ENCODE measurements around the gene PTPRN2. TPM values are rescaled to one million over a fixed set of nuclear protein-coding genes. Genes with fewer than 3 reads are reported as not detected.

PTPRN2 gene
- total RNA-seq, 1 experiment from 2014 or later: 1.1 TPM

DNA sequence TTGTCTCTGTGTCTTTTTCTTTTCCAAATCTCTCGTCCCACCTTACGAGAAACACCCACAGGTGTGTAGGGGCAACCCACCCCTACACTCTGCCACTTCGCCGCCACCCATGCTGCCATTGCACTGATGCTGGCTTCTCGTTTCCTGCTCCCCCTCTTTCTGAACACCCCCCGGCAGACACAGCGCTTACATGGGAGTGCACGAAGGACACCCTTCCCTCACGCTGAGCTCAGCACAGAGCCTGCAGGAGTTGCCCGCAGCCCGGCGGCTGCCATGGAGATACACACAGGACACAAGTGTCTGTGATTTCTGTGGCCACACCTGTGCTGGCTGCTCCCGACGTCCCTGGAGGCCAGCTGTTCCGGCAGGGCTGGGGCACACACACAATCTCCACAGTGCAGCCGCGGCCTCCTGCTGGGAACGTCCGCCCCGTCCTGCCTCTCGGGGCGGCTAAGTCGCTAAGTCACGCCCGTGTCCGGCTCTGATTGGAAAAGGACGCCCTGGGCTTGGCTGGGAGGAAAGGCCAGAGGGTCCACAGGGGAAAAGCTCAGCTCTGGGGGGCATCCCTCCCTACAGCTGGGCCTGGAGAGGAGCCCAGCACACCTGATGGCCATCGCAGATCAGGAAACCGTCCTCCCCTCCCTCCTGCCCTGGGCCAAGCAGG, 349.8 kb downstream of the PTPRN2 start:
- peaks cover 6% of the 10 kb centered on the region for H3K27me3 ChIP-seq (ENCODE audit: control insufficient read depth, insufficient read depth, low read length)
- BruUV-seq (replicated peaks): no TSS peak
- in situ Hi-C loops (cut with HindIII; ENCODE audit: low pct_unique_long_range_greater_than_20kb, low sequenced_read_pairs) (no loop called here), intact Hi-C loops (cut with micrococcal nuclease; ENCODE audit: unreplicated experiment) (no loop called here)
- no peak for DNase-seq (ENCODE audit: low read depth, low spot score)
- H3K4me1 ChIP-seq (ENCODE audit: control insufficient read depth, insufficient read depth, low read length): no peaks in the 10 kb centered on the region
- no peak for ATAC-seq
- no peak overlapping the region for H3K4me3 ChIP-seq (ENCODE audit: low read depth in 2 of 2, low read length in 2 of 2)
- ChIA-PET POLR2A (no interaction called here), CTCF (no interaction called here)
- no peaks in the 10 kb centered on the region for H3K36me3 ChIP-seq (ENCODE audit: control insufficient read depth, insufficient read depth, low read length)
- no peaks in the 10 kb centered on the region for H3K9me3 ChIP-seq (ENCODE audit: control insufficient read depth, insufficient read depth, low read depth, low read length)
- no peak overlapping the region for H3K27ac ChIP-seq (ENCODE audit: low read length)
- TF ChIP-seq SIN3A (IDR thresholded peaks at IDR 0.05; ENCODE audit: borderline replicate concordance, insufficient read depth, low read depth, low read length): no peak
- TF ChIP-seq POLR2AphosphoS5 (IDR thresholded peaks at IDR 0.05; ENCODE audit: low read depth, low read length): no peak
- TF ChIP-seq, protein P1, sequence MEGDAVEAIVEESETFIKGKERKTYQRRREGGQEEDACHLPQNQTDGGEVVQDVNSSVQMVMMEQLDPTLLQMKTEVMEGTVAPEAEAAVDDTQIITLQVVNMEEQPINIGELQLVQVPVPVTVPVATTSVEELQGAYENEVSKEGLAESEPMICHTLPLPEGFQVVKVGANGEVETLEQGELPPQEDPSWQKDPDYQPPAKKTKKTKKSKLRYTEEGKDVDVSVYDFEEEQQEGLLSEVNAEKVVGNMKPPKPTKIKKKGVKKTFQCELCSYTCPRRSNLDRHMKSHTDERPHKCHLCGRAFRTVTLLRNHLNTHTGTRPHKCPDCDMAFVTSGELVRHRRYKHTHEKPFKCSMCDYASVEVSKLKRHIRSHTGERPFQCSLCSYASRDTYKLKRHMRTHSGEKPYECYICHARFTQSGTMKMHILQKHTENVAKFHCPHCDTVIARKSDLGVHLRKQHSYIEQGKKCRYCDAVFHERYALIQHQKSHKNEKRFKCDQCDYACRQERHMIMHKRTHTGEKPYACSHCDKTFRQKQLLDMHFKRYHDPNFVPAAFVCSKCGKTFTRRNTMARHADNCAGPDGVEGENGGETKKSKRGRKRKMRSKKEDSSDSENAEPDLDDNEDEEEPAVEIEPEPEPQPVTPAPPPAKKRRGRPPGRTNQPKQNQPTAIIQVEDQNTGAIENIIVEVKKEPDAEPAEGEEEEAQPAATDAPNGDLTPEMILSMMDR (IDR thresholded peaks at IDR 0.05): no peak
- no peak for TF ChIP-seq TCF7L2 (IDR thresholded peaks at IDR 0.05; ENCODE audit: low read depth, low read length)
- TF ChIP-seq, protein P2, sequence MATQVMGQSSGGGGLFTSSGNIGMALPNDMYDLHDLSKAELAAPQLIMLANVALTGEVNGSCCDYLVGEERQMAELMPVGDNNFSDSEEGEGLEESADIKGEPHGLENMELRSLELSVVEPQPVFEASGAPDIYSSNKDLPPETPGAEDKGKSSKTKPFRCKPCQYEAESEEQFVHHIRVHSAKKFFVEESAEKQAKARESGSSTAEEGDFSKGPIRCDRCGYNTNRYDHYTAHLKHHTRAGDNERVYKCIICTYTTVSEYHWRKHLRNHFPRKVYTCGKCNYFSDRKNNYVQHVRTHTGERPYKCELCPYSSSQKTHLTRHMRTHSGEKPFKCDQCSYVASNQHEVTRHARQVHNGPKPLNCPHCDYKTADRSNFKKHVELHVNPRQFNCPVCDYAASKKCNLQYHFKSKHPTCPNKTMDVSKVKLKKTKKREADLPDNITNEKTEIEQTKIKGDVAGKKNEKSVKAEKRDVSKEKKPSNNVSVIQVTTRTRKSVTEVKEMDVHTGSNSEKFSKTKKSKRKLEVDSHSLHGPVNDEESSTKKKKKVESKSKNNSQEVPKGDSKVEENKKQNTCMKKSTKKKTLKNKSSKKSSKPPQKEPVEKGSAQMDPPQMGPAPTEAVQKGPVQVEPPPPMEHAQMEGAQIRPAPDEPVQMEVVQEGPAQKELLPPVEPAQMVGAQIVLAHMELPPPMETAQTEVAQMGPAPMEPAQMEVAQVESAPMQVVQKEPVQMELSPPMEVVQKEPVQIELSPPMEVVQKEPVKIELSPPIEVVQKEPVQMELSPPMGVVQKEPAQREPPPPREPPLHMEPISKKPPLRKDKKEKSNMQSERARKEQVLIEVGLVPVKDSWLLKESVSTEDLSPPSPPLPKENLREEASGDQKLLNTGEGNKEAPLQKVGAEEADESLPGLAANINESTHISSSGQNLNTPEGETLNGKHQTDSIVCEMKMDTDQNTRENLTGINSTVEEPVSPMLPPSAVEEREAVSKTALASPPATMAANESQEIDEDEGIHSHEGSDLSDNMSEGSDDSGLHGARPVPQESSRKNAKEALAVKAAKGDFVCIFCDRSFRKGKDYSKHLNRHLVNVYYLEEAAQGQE (IDR thresholded peaks at IDR 0.05; ENCODE audit: insufficient read depth in 1 of 2, low read depth in 2 of 2, low read length in 1 of 2): no peak

GRCh38 chr7:158236400-158236799, 351.2 kb downstream of the PTPRN2 start:
- no peak overlapping the region for H3K4me3 ChIP-seq (ENCODE audit: low read depth in 2 of 2, low read length in 2 of 2)
- ChIA-PET CTCF (no interaction called here), POLR2A (no interaction called here)
- intact Hi-C loops (cut with micrococcal nuclease; ENCODE audit: unreplicated experiment): no loop called here
- peaks cover 11% of the 10 kb centered on the region for H3K27me3 ChIP-seq (ENCODE audit: control insufficient read depth, insufficient read depth, low read length)
- H3K36me3 ChIP-seq (ENCODE audit: control insufficient read depth, insufficient read depth, low read length): no peaks in the 10 kb centered on the region
- no peak for DNase-seq (ENCODE audit: low read depth, low spot score)
- no peaks in the 10 kb centered on the region for H3K4me1 ChIP-seq (ENCODE audit: control insufficient read depth, insufficient read depth, low read length)
- no peak for ATAC-seq
- TF ChIP-seq, protein P1 (IDR thresholded peaks at IDR 0.05): no peak
- TF ChIP-seq TCF7L2 (IDR thresholded peaks at IDR 0.05; ENCODE audit: low read depth, low read length) (no peak), SIN3A (IDR thresholded peaks at IDR 0.05; ENCODE audit: borderline replicate concordance, insufficient read depth, low read depth, low read length) (no peak), POLR2AphosphoS5 (IDR thresholded peaks at IDR 0.05; ENCODE audit: low read depth, low read length) (no peak)
- TF ChIP-seq, protein P2 (IDR thresholded peaks at IDR 0.05; ENCODE audit: insufficient read depth in 1 of 2, low read depth in 2 of 2, low read length in 1 of 2): no peak
- no peaks in the 10 kb centered on the region for H3K9me3 ChIP-seq (ENCODE audit: control insufficient read depth, insufficient read depth, low read depth, low read length)
- no TSS peak for BruUV-seq (replicated peaks)
- in situ Hi-C loops (cut with HindIII; ENCODE audit: low pct_unique_long_range_greater_than_20kb, low sequenced_read_pairs): no loop called here
- no peak overlapping the region for H3K27ac ChIP-seq (ENCODE audit: low read length)
